T-helper 2 cell treated with Interferon-gamma antibody and Interleukin-4, amounts not matched to agents 100 ng/mL and 5 ng/mL, for 36 hours (primary cell): ENCODE measurements around the gene GPR34. TPM values are rescaled to one million over a fixed set of nuclear protein-coding genes. Genes with fewer than 3 reads are reported as not detected.

ENCODE experiments used
- intact Hi-C: fragments of 100-400 bp; cut with micrococcal nuclease; formaldehyde crosslinking; loops from one replicate; pipeline ENCODE4 v1.15.1; 2023
- total RNA-seq: library from RNA; stranded (reverse); gene quantifications from 2 replicates; pipeline ENCODE4 v1.2.3, GENCODE V29; 2022

Gene GPR34
- total RNA-seq, 1 donor from 2014 or later = not detected

GRCh38 chrX:41732260-41732659 lies 43.5 kb downstream of the GPR34 start:
- intact Hi-C loops = loop anchor here (5.0 to 10.0 kb wide), 2 partner anchors 47 to 400 kb away; partner anchors contain the start of genes DDX3X and GPR34

DNA sequence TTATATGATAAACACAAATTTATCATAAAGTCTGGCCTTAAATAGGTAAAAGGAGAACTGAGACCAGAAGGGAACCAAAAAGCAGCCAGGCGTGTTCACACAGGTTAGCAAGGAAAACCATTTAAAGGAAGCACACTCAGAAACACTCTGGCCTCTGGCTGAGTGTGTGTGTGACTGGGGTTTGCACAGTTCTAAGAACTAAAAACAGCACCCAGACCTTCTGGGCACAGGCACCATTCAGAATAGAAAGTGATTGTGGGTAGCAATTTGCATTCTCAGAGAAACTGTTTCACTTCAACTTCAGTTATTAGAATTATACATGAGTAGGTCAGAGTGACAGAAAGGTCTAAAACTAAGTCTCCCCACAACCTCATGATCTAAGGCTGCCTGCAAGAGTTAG lies 45.2 kb downstream of the GPR34 start:
- intact Hi-C loops = loop anchor here (2.0 to 10.0 kb wide), 3 partner anchors 49 to 402 kb away; partner anchors contain the start of genes DDX3X and GPR34

- intact Hi-C loops = loop anchor here (2.0 to 10.0 kb wide), 3 partner anchors 50 to 402 kb away; partner anchors contain the start of genes DDX3X and GPR34
Measured at GRCh38 chrX:41734530-41734929, 45.8 kb downstream of the GPR34 start.

- intact Hi-C loops = loop anchor here (10.0 kb wide), 1 partner anchor 52 kb away; the partner anchor contains the start of gene GPR34
Measured at GRCh38 chrX:41737065-41737464, 48.3 kb downstream of the GPR34 start.

- intact Hi-C loops = loop anchor here (10.0 kb wide), 1 partner anchor 55 kb away; the partner anchor contains the start of gene GPR34
Measured at GRCh38 chrX:41739871-41740270, 51.1 kb downstream of the GPR34 start.

Other genes starting within 250 kb of the GPR34 start
- gene NYX, start 241.6 kb upstream of the GPR34 start, total RNA-seq = not detected in 2 replicates
- gene GPR82, start 35.2 kb downstream of the GPR34 start, total RNA-seq = 0.07 TPM in 1 of 2 replicates, not detected in the other
- 33.0 and 40.1 TPM in 2 replicates for gene CASK, start 234.6 kb downstream of the GPR34 start, total RNA-seq